H54 (cell line): ENCODE data around the gene RMI1.
A peak's percentile ranks its signal among the peaks of the same experiment; 100 is the strongest.
"Not testable (repeated sequence)": the region's sequence is repeated elsewhere in the genome, so short reads cannot be mapped to it uniquely, and the experiment has no call there.

Experiments used
- DNase-seq: peaks from one replicate; pipeline ENCODE4 v3.0.0; 2011; ENCODE audit warnings: low spot score, mixed read lengths; ENCODE audit not compliant: insufficient read length
- FAIRE-seq: peaks from 3 replicates; lab custom pipeline; 2011; peaks lifted over from hg19 to GRCh38; lab: Jason Lieb, UNC
- POLR2A ChIP-seq: IDR thresholded peaks from 2 replicates; pipeline ENCODE4 v1.6.1; 2011; ENCODE audit warnings: low read depth, mild to moderate bottlenecking, low read length

The RMI1 gene

DNA sequence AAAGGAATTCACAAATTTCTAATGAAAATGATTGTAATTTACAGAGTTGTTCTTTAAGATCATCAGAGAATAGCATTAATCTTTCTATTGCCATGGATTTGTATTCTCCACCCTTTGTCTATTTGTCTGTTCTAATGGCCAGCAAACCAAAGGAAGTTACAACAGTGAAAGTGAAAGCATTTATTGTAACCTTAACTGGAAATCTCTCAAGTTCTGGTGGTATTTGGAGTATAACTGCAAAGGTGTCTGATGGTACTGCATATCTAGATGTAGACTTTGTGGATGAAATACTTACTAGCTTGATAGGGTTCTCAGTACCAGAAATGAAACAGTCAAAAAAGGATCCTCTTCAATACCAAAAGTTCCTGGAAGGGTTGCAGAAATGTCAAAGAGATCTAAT lies 21.7 kb downstream of the RMI1 start:
- peak; percentile 92 for FAIRE-seq
- no peak for DNase-seq
- TF ChIP-seq POLR2A: no peak

DNA sequence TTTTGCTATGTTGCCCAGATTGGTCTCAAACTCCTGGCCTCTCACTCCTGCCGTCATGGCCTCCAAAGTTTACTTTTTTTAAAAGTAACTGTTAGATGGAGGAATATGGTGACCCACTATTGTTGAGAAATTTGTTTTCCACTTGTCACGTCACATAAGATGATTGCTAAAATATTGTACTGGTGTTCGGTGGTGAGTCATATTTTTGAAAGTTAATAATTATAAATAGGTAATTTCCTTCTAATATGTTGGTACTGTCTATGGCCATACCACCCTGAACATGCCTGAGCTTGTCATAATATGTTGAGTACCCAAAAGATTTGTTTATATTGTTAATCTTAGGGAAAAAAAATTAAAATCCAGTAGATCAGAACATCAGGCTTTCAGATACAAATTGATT lies 22.6 kb downstream of the RMI1 start:
- FAIRE-seq (peak; percentile 65), DNase-seq (no peak)
- TF ChIP-seq POLR2A: no peak

DNA sequence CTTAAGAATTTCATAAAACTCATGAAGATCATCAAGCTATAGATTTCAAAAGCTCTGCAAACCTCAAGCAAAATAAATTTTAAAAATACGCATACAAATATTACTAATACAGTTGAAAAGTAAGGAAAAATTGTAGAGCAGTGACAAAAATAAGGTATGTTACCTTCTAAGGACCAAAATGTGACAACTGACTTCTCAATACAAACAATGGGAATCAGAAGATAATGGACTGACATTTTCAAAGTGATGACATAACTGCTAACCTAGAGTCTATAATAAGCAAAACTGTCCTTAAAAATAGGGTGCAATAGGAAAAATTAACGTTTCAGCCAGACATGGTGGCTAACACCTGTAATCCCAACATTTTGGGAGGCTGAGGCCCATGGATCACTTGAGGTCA lies 27.1 kb downstream of the RMI1 start:
- no peak for FAIRE-seq
- DNase-seq: no peak
- no peak for TF ChIP-seq POLR2A

DNA sequence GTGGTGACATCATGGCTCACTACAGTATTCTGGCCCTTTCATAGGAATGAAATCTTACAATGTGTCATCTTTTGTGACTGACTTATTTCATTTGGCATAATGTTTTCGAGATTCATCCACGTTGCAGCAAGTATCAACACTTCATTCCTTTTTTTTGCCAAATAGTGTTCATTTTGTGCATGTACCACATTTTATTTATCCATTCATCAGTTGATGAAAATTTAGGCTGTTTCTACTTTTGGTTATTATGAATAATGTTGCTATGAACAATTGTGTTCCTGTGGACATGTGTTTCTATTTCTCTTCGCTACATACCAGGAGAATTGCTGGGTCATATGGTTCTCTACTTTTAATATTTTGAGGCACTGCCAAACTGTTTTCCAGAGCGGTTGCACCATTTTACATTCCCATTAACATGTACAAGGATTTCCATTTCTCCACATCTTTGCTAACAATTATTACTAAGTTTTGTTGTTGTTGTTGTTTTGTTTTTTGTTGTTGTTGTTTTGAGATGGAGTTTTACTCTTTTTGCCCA lies 43.5 kb downstream of the RMI1 start:
- FAIRE-seq (no peak), DNase-seq (no peak)
- no peak for TF ChIP-seq POLR2A

DNA sequence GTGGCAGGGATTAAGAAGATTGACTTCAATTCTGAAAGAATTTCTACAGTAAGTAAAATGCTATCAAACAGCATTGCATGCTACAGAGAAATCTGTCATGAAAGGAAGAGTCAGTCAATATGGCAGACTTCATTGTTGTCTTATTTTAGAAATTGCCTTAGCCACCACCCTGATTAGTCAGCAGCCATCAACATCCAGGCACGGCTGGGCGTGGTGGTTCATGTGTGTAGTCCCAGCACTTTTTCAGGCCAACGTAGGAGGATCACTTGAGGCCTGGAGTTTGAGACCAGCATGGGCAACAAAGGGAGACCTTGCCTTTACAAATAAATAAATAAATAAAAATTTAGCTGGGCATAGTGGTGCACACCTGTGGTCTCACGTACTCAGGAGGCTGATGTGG lies 46.6 kb downstream of the RMI1 start:
- FAIRE-seq (peak; percentile 72), DNase-seq (no peak)
- TF ChIP-seq POLR2A: no peak

DNA sequence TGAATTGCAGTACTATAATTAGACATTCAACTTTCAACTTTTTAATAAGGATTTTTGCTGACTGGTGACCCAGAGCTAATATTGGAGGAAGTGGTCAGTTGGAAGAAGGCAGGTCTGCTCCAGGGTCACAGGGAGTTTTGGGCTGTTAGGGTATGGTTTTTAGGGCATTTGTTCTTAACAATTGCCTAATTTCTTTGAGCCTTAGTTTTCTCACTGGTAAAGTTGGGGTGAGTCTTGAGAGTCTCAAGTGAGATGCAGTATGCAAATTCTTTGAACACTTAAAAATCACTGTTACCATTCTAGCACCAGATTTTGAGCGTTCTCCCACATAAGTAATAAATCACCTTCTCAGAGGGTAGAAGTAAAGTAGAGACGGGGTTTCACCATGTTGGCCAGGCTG lies 50.9 kb downstream of the RMI1 start:
- no peak for TF ChIP-seq POLR2A
- DNase-seq: no peak
- no peak for FAIRE-seq

DNA sequence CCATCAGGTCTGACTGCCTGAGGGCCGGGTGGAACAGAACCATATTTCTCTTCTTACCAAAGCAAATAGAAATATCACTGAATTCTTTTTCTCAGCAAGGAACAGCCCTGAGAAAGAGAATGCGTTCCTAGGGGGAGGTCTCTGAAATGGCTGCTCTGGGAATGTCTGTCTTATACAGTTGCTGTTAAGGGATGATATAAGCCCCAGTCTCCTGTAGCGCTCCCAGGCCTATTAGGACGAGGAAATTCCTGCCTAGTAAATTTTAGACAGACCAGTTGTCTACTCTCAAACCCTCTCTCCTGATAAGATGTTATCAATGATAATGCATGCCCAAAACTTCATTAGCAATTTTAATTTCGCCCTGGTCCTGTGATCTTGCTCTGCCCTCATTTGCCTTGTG lies 61.3 kb downstream of the RMI1 start:
- not testable (repeated sequence) for DNase-seq, FAIRE-seq

DNA sequence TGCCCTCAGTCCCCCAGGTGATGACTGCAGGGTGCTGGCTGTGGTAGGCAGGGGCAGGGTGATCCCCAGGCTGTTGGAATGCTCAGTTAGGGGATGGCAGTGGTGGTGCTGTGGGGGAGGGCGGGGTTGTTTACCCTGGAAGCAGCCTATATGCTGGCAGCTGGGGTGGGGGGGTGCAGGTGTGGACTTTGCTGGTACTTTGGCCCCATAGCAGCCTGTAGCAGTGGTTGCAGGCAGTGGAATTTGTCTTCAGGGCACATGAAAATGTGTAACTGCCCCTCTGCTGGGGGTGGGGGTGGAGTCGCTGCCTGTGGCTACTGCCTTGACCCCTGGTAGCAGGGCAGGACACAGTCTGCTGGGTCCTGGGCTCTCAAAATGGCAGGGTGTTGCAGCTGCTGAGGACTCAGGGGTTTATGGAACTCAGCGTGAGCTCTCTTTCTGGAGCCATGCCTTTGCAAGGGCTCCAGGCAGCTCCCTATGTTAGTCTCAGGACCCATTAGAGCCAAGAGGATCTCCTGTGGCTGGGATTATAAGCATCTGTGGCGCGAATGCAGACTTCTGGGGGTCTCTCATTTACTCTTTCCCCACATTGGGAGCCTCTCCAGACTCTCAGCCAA lies 65.0 kb downstream of the RMI1 start:
- no peak for DNase-seq

More for the DNA sequence above, 65.0 kb downstream of the RMI1 start:
- no peak for TF ChIP-seq POLR2A
- FAIRE-seq: no peak
